Body of pancreas (tissue), 4 donors: ENCODE measurements around the gene DCAF8.

ENCODE experiments used
- POLR2A ChIP-seq, 3 donors: fragments of 450-650 bp; IDR thresholded peaks; one replicate each; pipeline ENCODE4 v1.6.1; 2016; ENCODE audit warnings: antibody characterized with exemption in 3 of 3, mild to moderate bottlenecking in 2 of 3
- TF ChIP-seq, protein P1 (sequence below), 7 experiments: fragments of 450-650 bp in 4 of 7; fragments of 200-600 bp in 3 of 7; sonication (generic) in 3 of 7; IDR thresholded peaks; one replicate each; pipeline ENCODE4 v1.5.1; 2016 to 2019; ENCODE audit warnings: antibody characterized with exemption in 7 of 7

DNA sequence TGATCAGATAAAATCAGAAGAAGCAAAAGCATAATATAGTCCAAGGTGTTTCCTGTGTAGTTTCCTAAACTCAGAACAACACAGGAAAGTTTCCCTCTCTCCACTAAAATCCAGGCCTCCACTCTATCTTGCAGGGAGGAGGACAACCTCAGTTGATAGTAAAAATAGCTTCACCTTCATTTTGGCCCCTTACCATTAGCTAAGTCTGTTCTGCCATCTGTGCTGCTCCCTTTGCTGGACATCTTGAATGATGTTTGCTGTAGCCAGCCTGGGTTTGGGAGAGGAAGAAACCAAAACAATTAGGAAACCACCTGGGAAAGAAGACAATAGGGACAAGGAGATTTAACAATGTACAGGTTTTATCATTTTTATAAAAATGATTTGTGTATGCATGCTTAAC lies 18.6 kb downstream of the DCAF8 start:
- TF ChIP-seq, protein P1, sequence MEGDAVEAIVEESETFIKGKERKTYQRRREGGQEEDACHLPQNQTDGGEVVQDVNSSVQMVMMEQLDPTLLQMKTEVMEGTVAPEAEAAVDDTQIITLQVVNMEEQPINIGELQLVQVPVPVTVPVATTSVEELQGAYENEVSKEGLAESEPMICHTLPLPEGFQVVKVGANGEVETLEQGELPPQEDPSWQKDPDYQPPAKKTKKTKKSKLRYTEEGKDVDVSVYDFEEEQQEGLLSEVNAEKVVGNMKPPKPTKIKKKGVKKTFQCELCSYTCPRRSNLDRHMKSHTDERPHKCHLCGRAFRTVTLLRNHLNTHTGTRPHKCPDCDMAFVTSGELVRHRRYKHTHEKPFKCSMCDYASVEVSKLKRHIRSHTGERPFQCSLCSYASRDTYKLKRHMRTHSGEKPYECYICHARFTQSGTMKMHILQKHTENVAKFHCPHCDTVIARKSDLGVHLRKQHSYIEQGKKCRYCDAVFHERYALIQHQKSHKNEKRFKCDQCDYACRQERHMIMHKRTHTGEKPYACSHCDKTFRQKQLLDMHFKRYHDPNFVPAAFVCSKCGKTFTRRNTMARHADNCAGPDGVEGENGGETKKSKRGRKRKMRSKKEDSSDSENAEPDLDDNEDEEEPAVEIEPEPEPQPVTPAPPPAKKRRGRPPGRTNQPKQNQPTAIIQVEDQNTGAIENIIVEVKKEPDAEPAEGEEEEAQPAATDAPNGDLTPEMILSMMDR (IDR thresholded peaks at IDR 0.05): no peak
- no peak for TF ChIP-seq POLR2A (IDR thresholded peaks at IDR 0.05)
